ENCODE results near the gene SCAF8.

GRCh38 chr6:154745243-154745642, 12.0 kb downstream of the SCAF8 start:
- TF ChIP-seq POLR2A (IDR thresholded peaks at IDR 0.05; ENCODE audit: low read depth, low read length), result no peak
- TF ChIP-seq MXI1 (IDR thresholded peaks at IDR 0.05; ENCODE audit: borderline replicate concordance, low read depth, low read length), result no peak
- no peak for TF ChIP-seq ELK1 (IDR thresholded peaks at IDR 0.05; ENCODE audit: borderline replicate concordance, low read depth, low read length)
- no peak for TF ChIP-seq CTCF (conservative IDR thresholded peaks at IDR 0.05; ENCODE audit: low read depth, low read length)
- no peak for TF ChIP-seq RAD21 (IDR thresholded peaks at IDR 0.05; ENCODE audit: low read length)
- TF ChIP-seq RFX5 (IDR thresholded peaks at IDR 0.05; ENCODE audit: low read depth, low read length), result no peak
- TF ChIP-seq BHLHE40 (IDR thresholded peaks at IDR 0.05; ENCODE audit: low read depth, low read length), result no peak
- TF ChIP-seq CHD1 (IDR thresholded peaks at IDR 0.05; ENCODE audit: low read depth, low read length), result no peak
